ENCODE data around the gene MCU. TPM values are rescaled to one million over a fixed set of nuclear protein-coding genes. Genes with fewer than 3 reads are reported as not detected.
"Not testable (repeated sequence)": the region's sequence is repeated elsewhere in the genome, so short reads cannot be mapped to it uniquely, and the experiment has no call there.

MCU gene
- polyA plus RNA-seq, 1 of the 3 experiments (the other 2 are of a cell fraction): 20.6 TPM

GRCh38 chr10:72917803-72918332 lies 225.9 kb downstream of the MCU start:
- H2AFZ ChIP-seq (ENCODE audit: low read depth); H3F3A ChIP-seq (replicated peaks; ENCODE audit: insufficient read depth); CTCF ChIA-PET; DNase-seq; POLR2A ChIA-PET; H3K4me3 ChIP-seq (ENCODE audit: low read depth in 2 of 2, low read length in 1 of 2); H3K9ac ChIP-seq; H3K9me2 ChIP-seq; H4K20me1 ChIP-seq (ENCODE audit: insufficient read depth); H3K27ac ChIP-seq (ENCODE audit: low read depth in 2 of 2, low read length in 1 of 2); H3K9me3 ChIP-seq; H3K4me1 ChIP-seq (ENCODE audit: control insufficient read depth in 1 of 2, insufficient read depth in 2 of 2, low read depth in 1 of 2, low read length in 1 of 2); H3K79me2 ChIP-seq (ENCODE audit: insufficient read depth); H3K36me3 ChIP-seq (replicated peaks in 1 of 2; ENCODE audit: control insufficient read depth in 1 of 2, insufficient read depth in 2 of 2, low read length in 1 of 2); H3K4me2 ChIP-seq; H3K27me3 ChIP-seq (ENCODE audit: insufficient read depth): not testable (repeated sequence)
- WGBS (ENCODE audit: low lambda C conversion rate): 29% methylated on average over 2 of the region's 2 CpGs

GRCh38 chr10:72918352-72918751 lies 226.4 kb downstream of the MCU start:
- Histone ChIP-seq H3K4me3 (ENCODE audit: low read depth in 2 of 2, low read length in 1 of 2) (no peak overlapping the region), H3K9me3 (no peaks in the 10 kb centered on the region), H3K9me2 (no peaks in the 10 kb centered on the region), H3K27ac (ENCODE audit: low read depth in 2 of 2, low read length in 1 of 2) (no peak overlapping the region), H3K4me2 (no peak overlapping the region), H2AFZ (ENCODE audit: low read depth) (no peak overlapping the region), H3F3A (replicated peaks; ENCODE audit: insufficient read depth) (no peaks in the 10 kb centered on the region), H3K79me2 (ENCODE audit: insufficient read depth) (no peaks in the 10 kb centered on the region), H3K4me1 (ENCODE audit: control insufficient read depth in 1 of 2, insufficient read depth in 2 of 2, low read depth in 1 of 2, low read length in 1 of 2) (no peaks in the 10 kb centered on the region), H4K20me1 (ENCODE audit: insufficient read depth) (no peaks in the 10 kb centered on the region), H3K9ac (no peak overlapping the region), H3K27me3 (ENCODE audit: insufficient read depth) (no peaks in the 10 kb centered on the region), H3K36me3 (replicated peaks in 1 of 2; ENCODE audit: control insufficient read depth in 1 of 2, insufficient read depth in 2 of 2, low read length in 1 of 2) (no peaks in the 10 kb centered on the region)
- CTCF ChIA-PET: no interaction called here
- POLR2A ChIA-PET: no interaction called here
- DNase-seq: no peak
- WGBS (ENCODE audit: low lambda C conversion rate): 72% methylated on average over 8 of the region's 8 CpGs
- TF ChIP-seq USF2 (IDR thresholded peaks at IDR 0.05; ENCODE audit: borderline replicate concordance, low read depth, low read length): no peak
- no peak for TF ChIP-seq RXRA (IDR thresholded peaks at IDR 0.05; ENCODE audit: borderline replicate concordance, low read depth)
- TF ChIP-seq IRF3 (IDR thresholded peaks at IDR 0.05; ENCODE audit: low read depth, low read length): no peak
- TF ChIP-seq EZH2phosphoT487 (IDR thresholded peaks at IDR 0.05; ENCODE audit: borderline replicate concordance, low read depth): no peak
- TF ChIP-seq SIN3A (IDR thresholded peaks at IDR 0.05; ENCODE audit: borderline replicate concordance, low read depth, low read length): no peak
- TF ChIP-seq CTCF (IDR thresholded peaks at IDR 0.05): no peak
- TF ChIP-seq USF1 (IDR thresholded peaks at IDR 0.05; ENCODE audit: borderline replicate concordance, low read depth): no peak
- TF ChIP-seq MAX (IDR thresholded peaks at IDR 0.05; ENCODE audit: low read depth): no peak
- no peak for TF ChIP-seq GATA2 (CRISPR knock-in tag; IDR thresholded peaks at IDR 0.05)

- H3K4me3 ChIP-seq (ENCODE audit: low read depth in 2 of 2, low read length in 1 of 2); H3K79me2 ChIP-seq (ENCODE audit: insufficient read depth); DNase-seq; H3F3A ChIP-seq (replicated peaks; ENCODE audit: insufficient read depth); H3K36me3 ChIP-seq (replicated peaks in 1 of 2; ENCODE audit: control insufficient read depth in 1 of 2, insufficient read depth in 2 of 2, low read length in 1 of 2); H3K27me3 ChIP-seq (ENCODE audit: insufficient read depth); H3K9me2 ChIP-seq; H4K20me1 ChIP-seq (ENCODE audit: insufficient read depth); H3K4me1 ChIP-seq (ENCODE audit: control insufficient read depth in 1 of 2, insufficient read depth in 2 of 2, low read depth in 1 of 2, low read length in 1 of 2); H3K9me3 ChIP-seq; H2AFZ ChIP-seq (ENCODE audit: low read depth); POLR2A ChIA-PET; CTCF ChIA-PET; H3K4me2 ChIP-seq; H3K9ac ChIP-seq; H3K27ac ChIP-seq (ENCODE audit: low read depth in 2 of 2, low read length in 1 of 2): not testable (repeated sequence)
- WGBS (ENCODE audit: low lambda C conversion rate): 43% methylated on average over 1 of the region's 1 CpG
Observed at GRCh38 chr10:72921147-72921683, 229.3 kb downstream of the MCU start.

All from SK-N-SH (cell line).